Measurements from ENCODE around the gene SLC4A3.

DNA sequence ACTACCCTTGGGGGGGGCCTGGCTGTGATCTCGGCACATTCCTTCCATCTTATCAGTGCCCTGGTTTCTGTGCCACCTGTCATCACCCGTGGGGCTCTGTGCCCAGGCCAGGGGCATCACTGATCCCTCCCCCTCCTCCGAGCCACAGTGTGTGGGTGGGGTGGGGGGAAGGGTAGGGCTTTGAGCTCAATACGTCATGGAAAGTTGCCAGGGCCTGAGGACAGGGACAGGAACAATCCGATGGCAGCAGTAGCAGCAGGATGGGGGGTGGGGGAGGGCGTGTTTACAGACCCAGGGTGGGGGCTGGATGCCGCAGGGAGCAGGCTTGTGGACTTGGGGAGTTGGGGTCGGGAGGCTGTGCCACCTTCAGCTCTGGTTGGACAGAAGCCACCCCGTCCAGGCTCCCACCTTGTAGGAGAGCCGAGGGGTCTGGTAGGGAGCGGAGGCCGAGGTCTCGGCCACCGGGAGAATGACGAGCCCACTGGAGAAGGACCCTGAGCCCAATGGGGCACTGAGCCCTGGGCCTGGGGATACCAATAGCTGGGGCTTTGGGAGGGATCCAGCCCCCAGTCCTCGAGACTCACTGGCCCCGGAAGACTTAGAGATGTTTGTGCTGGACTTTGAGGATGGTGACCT, 3.5 kb downstream of the SLC4A3 start:
- TF ChIP-seq, protein P1, sequence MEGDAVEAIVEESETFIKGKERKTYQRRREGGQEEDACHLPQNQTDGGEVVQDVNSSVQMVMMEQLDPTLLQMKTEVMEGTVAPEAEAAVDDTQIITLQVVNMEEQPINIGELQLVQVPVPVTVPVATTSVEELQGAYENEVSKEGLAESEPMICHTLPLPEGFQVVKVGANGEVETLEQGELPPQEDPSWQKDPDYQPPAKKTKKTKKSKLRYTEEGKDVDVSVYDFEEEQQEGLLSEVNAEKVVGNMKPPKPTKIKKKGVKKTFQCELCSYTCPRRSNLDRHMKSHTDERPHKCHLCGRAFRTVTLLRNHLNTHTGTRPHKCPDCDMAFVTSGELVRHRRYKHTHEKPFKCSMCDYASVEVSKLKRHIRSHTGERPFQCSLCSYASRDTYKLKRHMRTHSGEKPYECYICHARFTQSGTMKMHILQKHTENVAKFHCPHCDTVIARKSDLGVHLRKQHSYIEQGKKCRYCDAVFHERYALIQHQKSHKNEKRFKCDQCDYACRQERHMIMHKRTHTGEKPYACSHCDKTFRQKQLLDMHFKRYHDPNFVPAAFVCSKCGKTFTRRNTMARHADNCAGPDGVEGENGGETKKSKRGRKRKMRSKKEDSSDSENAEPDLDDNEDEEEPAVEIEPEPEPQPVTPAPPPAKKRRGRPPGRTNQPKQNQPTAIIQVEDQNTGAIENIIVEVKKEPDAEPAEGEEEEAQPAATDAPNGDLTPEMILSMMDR (IDR thresholded peaks at IDR 0.05) = no peak
- TF ChIP-seq POLR2A (IDR thresholded peaks at IDR 0.05) (no peak), EP300 (IDR thresholded peaks at IDR 0.05) (no peak)

Measured in gastroesophageal sphincter (tissue), 3 donors.